Omental fat pad (tissue), 4 donors: ENCODE data around the gene AGMO. TPM values are rescaled to one million over a fixed set of nuclear protein-coding genes. Genes with fewer than 3 reads are reported as not detected.

Experiments used
- ATAC-seq: fragments of 150-250 bp; one replicate; pipeline ENCODE4 v1.9.1; 2016; ENCODE audit warnings: mild to moderate bottlenecking, moderate library complexity; ENCODE audit not compliant: low FRiP score
- DNase-seq: peaks from one replicate; pipeline ENCODE4 v3.0.0-alpha.2; 2019; ENCODE audit warnings: low spot score
- CTCF ChIP-seq, 3 donors: fragments of 450-650 bp; IDR thresholded peaks; one replicate each; pipeline ENCODE4 v1.5.1; 2016 to 2017; ENCODE audit warnings: antibody characterized with exemption in 3 of 3, mild to moderate bottlenecking in 3 of 3, moderate library complexity in 2 of 3
- total RNA-seq, 4 donors: library from RNA; depleted of rRNA; stranded (reverse); fragments of >200 nt; gene quantifications; one replicate each; pipeline ENCODE4 v1.1.0, GENCODE V29; 2016

The AGMO gene
- total RNA-seq = 10 to 100 TPM in 1 of 4 donors, 1 to 10 TPM in 3; 2.2 to 21.1 (median 3.9) TPM

- no peak for TF ChIP-seq CTCF (IDR thresholded peaks at IDR 0.05)
- no peak for ATAC-seq
- peak; percentile 24 for DNase-seq
These were observed at the start of gene AGMO for GRCh38 chr7:15561835-15562234. TSS of gene AGMO (minus strand) at chr7:15562015.

GRCh38 chr7:15610503-15610902, 48.7 kb upstream of the AGMO start:
- no peak for TF ChIP-seq CTCF (IDR thresholded peaks at IDR 0.05)
- DNase-seq (no peak), ATAC-seq (no peak)

- TF ChIP-seq CTCF (IDR thresholded peaks at IDR 0.05) = no peak
- no peak for DNase-seq
- ATAC-seq = no peak
These were observed 47.5 kb upstream of the AGMO start for GRCh38 chr7:15609287-15609686.

- DNase-seq (no peak), ATAC-seq (no peak)
- TF ChIP-seq CTCF (IDR thresholded peaks at IDR 0.05) = no peak
These were observed 45.9 kb upstream of the AGMO start for GRCh38 chr7:15607529-15608210.

- TF ChIP-seq CTCF (IDR thresholded peaks at IDR 0.05) = no peak
- no peak for ATAC-seq
- DNase-seq = no peak
These were observed 44.7 kb upstream of the AGMO start for GRCh38 chr7:15606561-15606960.

- ATAC-seq (no peak), DNase-seq (no peak)
- no peak for TF ChIP-seq CTCF (IDR thresholded peaks at IDR 0.05)
These were observed 42.4 kb upstream of the AGMO start for GRCh38 chr7:15604166-15604565.

GRCh38 chr7:15603124-15603523, 41.3 kb upstream of the AGMO start:
- ATAC-seq = no peak
- no peak for DNase-seq
- no peak for TF ChIP-seq CTCF (IDR thresholded peaks at IDR 0.05)
